HFFc6 (cell line): ENCODE results near the gene SELENOP. TPM values are rescaled to one million over a fixed set of nuclear protein-coding genes. Genes with fewer than 3 reads are reported as not detected.

Experiments
- DNase-seq: peaks from one replicate; pipeline ENCODE4 v3.0.0-alpha.2; 2018
- H3K27ac Mint-ChIP-seq: 2 replicates; pipeline ENCODE4 v1.8.0; 2020; ENCODE audit warnings: mild to moderate bottlenecking, mixed read lengths
- H3K27me3 Mint-ChIP-seq: 2 replicates; pipeline ENCODE4 v1.8.0; 2021; ENCODE audit warnings: mild to moderate bottlenecking, moderate library complexity, mixed read lengths; ENCODE audit not compliant: insufficient read depth
- H3K36me3 Mint-ChIP-seq: 2 replicates; pipeline ENCODE4 v1.8.0; 2021; ENCODE audit warnings: low read depth, mixed read lengths
- H3K4me1 Mint-ChIP-seq: 2 replicates; pipeline ENCODE4 v1.8.0; 2020; ENCODE audit warnings: low read depth, mixed read lengths
- H3K4me3 Mint-ChIP-seq: 2 replicates; pipeline ENCODE4 v1.8.0; 2020; ENCODE audit warnings: mild to moderate bottlenecking, moderate library complexity, mixed read lengths
- H3K9me3 Mint-ChIP-seq: 2 replicates; pipeline ENCODE4 v1.8.0; 2020; ENCODE audit warnings: mild to moderate bottlenecking, mixed read lengths
- total RNA-seq, 6 experiments: library from RNA; stranded (reverse); fragmentation: NEBNext Ultra II Directional; extraction: Animal tissue kit (Norgen Biotek cat#: 25700); gene quantifications; 2 replicates in 1 of 6; 3 replicates in 5 of 6; pipeline ENCODE4 v1.2.3, GENCODE V29; 2021
- TF ChIP-seq, protein P1 (sequence below): fragments of 200-600 bp; sonication (generic); IDR thresholded peaks from 2 replicates; pipeline ENCODE4 v1.5.0; 2021; ENCODE audit warnings: antibody characterized with exemption, mild to moderate bottlenecking

The SELENOP gene
- total RNA-seq, 6 experiments from 2014 or later, result 0.33 to 0.63 (median 0.47) TPM; not detected in 2

DNA sequence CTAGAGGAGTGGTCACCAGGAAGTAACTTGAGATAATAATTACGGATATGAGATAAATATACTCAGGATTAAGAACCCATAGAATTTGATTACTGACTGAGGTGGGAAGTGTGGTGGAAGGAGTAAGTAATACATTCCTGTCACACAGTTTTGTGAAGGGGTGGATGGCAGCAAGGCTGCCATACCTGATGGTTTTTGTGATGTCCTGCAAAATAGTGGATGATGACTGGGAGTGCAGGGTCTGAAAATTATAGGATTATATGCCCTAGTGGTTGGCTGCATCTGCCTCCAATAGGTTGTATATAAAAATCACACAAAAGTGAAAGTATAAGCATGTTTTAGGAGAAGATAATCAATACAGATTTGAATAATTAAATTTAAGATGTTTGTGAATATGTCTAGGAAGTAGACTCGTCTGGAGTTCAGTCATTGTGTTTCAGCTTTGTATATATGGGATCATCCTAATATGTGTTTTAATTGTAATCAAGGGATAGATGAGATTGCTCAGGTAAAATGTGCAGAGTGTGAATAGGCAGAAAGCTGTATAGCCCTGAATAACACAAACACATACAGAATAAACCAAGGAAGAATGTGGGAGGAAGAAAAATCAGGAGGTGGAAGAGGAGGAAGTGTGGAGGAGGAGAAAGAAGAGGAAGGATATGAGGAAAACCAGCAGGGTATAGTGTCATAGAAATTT is 5.5 kb downstream of the SELENOP start:
- TF ChIP-seq, protein P1, sequence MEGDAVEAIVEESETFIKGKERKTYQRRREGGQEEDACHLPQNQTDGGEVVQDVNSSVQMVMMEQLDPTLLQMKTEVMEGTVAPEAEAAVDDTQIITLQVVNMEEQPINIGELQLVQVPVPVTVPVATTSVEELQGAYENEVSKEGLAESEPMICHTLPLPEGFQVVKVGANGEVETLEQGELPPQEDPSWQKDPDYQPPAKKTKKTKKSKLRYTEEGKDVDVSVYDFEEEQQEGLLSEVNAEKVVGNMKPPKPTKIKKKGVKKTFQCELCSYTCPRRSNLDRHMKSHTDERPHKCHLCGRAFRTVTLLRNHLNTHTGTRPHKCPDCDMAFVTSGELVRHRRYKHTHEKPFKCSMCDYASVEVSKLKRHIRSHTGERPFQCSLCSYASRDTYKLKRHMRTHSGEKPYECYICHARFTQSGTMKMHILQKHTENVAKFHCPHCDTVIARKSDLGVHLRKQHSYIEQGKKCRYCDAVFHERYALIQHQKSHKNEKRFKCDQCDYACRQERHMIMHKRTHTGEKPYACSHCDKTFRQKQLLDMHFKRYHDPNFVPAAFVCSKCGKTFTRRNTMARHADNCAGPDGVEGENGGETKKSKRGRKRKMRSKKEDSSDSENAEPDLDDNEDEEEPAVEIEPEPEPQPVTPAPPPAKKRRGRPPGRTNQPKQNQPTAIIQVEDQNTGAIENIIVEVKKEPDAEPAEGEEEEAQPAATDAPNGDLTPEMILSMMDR, result no peak
- no peak overlapping the region for H3K27ac Mint-ChIP-seq
- no peak overlapping the region for H3K4me3 Mint-ChIP-seq
- no peaks in the 10 kb centered on the region for H3K9me3 Mint-ChIP-seq
- DNase-seq, result no peak
- H3K27me3 Mint-ChIP-seq, result peaks cover 3% of the 10 kb centered on the region; the same call in 1 of the 2 replicates
- no peaks in the 10 kb centered on the region for H3K4me1 Mint-ChIP-seq
- H3K36me3 Mint-ChIP-seq, result no peaks in the 10 kb centered on the region

DNA sequence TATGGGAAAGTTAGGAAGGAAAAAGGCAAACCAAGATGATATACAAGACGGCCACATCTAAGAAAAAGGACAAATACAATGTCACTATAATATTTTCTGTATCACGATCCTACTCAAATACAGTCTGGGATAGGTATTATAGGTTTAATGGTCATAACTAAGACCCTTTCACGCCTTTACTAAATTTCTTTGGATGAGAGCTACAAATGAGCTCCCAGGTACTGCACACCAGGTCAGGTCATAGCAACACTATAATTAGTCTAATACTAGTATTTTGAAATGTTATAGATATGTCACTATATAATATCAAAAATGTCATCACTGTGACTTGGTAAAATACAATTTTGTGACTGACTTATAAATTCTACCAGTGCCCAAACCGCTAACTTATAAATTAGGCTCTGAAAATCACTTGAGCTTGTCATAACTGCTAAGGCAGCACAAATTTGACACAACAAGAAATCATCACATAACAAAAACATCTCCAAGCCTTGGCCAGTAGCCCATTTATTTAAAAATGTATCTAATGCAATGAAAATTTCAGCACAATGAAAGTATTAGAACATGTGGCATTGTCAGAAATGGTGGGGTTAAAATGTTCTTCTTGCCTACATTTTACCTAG is 6.9 kb downstream of the SELENOP start:
- H3K36me3 Mint-ChIP-seq, result no peaks in the 10 kb centered on the region
- H3K4me3 Mint-ChIP-seq, result no peak overlapping the region
- H3K4me1 Mint-ChIP-seq, result no peaks in the 10 kb centered on the region
- H3K9me3 Mint-ChIP-seq, result no peaks in the 10 kb centered on the region
- no peak for DNase-seq
- TF ChIP-seq, protein P1, result no peak
- H3K27ac Mint-ChIP-seq, result no peak overlapping the region
- H3K27me3 Mint-ChIP-seq, result peaks cover 4% of the 10 kb centered on the region; the same call in 1 of the 2 replicates

GRCh38 chr5:42801516-42802166 is 10.1 kb downstream of the SELENOP start:
- Mint-ChIP-seq H3K4me1 (no peaks in the 10 kb centered on the region), H3K4me3 (no peak overlapping the region), H3K9me3 (no peaks in the 10 kb centered on the region), H3K27ac (no peak overlapping the region), H3K36me3 (no peaks in the 10 kb centered on the region; the same call in 1 of the 2 replicates), H3K27me3 (peaks cover 4% of the 10 kb centered on the region; the same call in 1 of the 2 replicates)
- TF ChIP-seq, protein P1, result no peak
- DNase-seq, result no peak

GRCh38 chr5:42800748-42801330 is 10.9 kb downstream of the SELENOP start:
- H3K36me3 Mint-ChIP-seq, result no peaks in the 10 kb centered on the region; the same call in 1 of the 2 replicates
- no peak for DNase-seq
- no peak overlapping the region for H3K4me3 Mint-ChIP-seq
- H3K4me1 Mint-ChIP-seq, result no peaks in the 10 kb centered on the region
- TF ChIP-seq, protein P1, result no peak
- no peaks in the 10 kb centered on the region for H3K9me3 Mint-ChIP-seq
- H3K27me3 Mint-ChIP-seq, result peaks cover 4% of the 10 kb centered on the region; the same call in 1 of the 2 replicates
- H3K27ac Mint-ChIP-seq, result no peak overlapping the region

GRCh38 chr5:42799668-42800114 is 12.0 kb downstream of the SELENOP start:
- peaks cover 4% of the 10 kb centered on the region; the same call in 1 of the 2 replicates for H3K27me3 Mint-ChIP-seq
- no peak overlapping the region for H3K27ac Mint-ChIP-seq
- H3K9me3 Mint-ChIP-seq, result no peaks in the 10 kb centered on the region

More at GRCh38 chr5:42799668-42800114, 12.0 kb downstream of the SELENOP start:
- TF ChIP-seq, protein P1, result no peak
- H3K4me3 Mint-ChIP-seq, result no peak overlapping the region
- no peaks in the 10 kb centered on the region for H3K4me1 Mint-ChIP-seq
- no peaks in the 10 kb centered on the region; the same call in 1 of the 2 replicates for H3K36me3 Mint-ChIP-seq
- DNase-seq, result no peak
